ENCODE data around the gene HOXD11. TPM values are rescaled to one million over a fixed set of nuclear protein-coding genes. Genes with fewer than 3 reads are reported as not detected.

HOXD11 gene
- total RNA-seq, 4 donors from 2014 or later: not detected

- TF ChIP-seq EP300 (IDR thresholded peaks at IDR 0.05) (no peak), CTCF (IDR thresholded peaks at IDR 0.05) (peak in 3 of 4 experiments; percentile 82 to 91 (median 83)), POLR2A (IDR thresholded peaks at IDR 0.05) (no peak)
- Histone ChIP-seq H3K4me1 (peaks cover 0 to 60% (median 21%) of the 10 kb centered on the region in 3 donors), H3K27me3 (peaks cover 100% of the 10 kb centered on the region), H3K36me3 (no peaks in the 10 kb centered on the region), H3K4me3 (no peak overlapping the region), H3K9me3 (no peaks in the 10 kb centered on the region), H3K27ac (no peak overlapping the region)
- WGBS, 2 donors (ENCODE audit: low coverage in 1 of 2): 2% methylated on average over 13 of the region's 13 CpGs
- ATAC-seq: no peak
These were observed 20.1 kb downstream of the HOXD11 start for GRCh38 chr2:176126929-176127773.

GRCh38 chr2:176127774-176128072, 20.6 kb downstream of the HOXD11 start:
- no peak for TF ChIP-seq POLR2AphosphoS5 (IDR thresholded peaks at IDR 0.05)
- no peak for TF ChIP-seq POLR2A (IDR thresholded peaks at IDR 0.05)
- no peak for TF ChIP-seq EP300 (IDR thresholded peaks at IDR 0.05)
- no peak for TF ChIP-seq CTCF (IDR thresholded peaks at IDR 0.05)
- no peak for ATAC-seq
- Histone ChIP-seq H3K4me1 (peaks cover 0 to 58% (median 15%) of the 10 kb centered on the region in 3 donors), H3K27ac (no peak overlapping the region), H3K36me3 (no peaks in the 10 kb centered on the region), H3K9me3 (no peaks in the 10 kb centered on the region), H3K27me3 (peaks cover 100% of the 10 kb centered on the region), H3K4me3 (no peak overlapping the region)
- 18 to 25% methylated on average over 3 to 4 of the region's 4 CpGs for WGBS, 2 donors (ENCODE audit: low coverage in 1 of 2)

- Histone ChIP-seq H3K36me3 (no peaks in the 10 kb centered on the region), H3K9me3 (no peaks in the 10 kb centered on the region), H3K4me1 (peaks cover 0 to 51% (median 9%) of the 10 kb centered on the region in 3 donors), H3K27me3 (peaks cover 100% of the 10 kb centered on the region), H3K27ac (peak overlapping the region in 3 of 4 donors; percentile 18 to 84 (median 77)), H3K4me3 (peak overlapping the region in 1 of 2 donors; percentile 57)
- 17 to 19% methylated on average over 14 to 17 of the region's 49 CpGs for whole genome bisulfite sequencing, 2 donors (ENCODE audit: low coverage in 1 of 2)
- TF ChIP-seq CTCF (IDR thresholded peaks at IDR 0.05): no peak
- TF ChIP-seq EP300 (IDR thresholded peaks at IDR 0.05): no peak
- TF ChIP-seq POLR2A (IDR thresholded peaks at IDR 0.05): no peak
- TF ChIP-seq POLR2AphosphoS5 (IDR thresholded peaks at IDR 0.05): no peak
- ATAC-seq: no peak
These were observed 21.3 kb downstream of the HOXD11 start for GRCh38 chr2:176128172-176128981.

GRCh38 chr2:176128982-176129796, 22.1 kb downstream of the HOXD11 start, which contains the start of gene HOXD8:
Gene HOXD8, plus strand, starts transcription at chr2:176129705. Its CDS starts 662 bp downstream, at chr2:176130367.
- Histone ChIP-seq H3K27me3 (peaks cover 100% of the 10 kb centered on the region), H3K9me3 (no peaks in the 10 kb centered on the region), H3K36me3 (no peaks in the 10 kb centered on the region), H3K4me3 (peak within 1 kb of the TSS; percentile 26 to 57), H3K27ac (peak within 1 kb of the TSS in 3 of 4 donors; percentile 68 to 84 (median 77)), H3K4me1 (peaks cover 0 to 45% (median 9%) of the 10 kb centered on the region in 3 donors)
- TF ChIP-seq POLR2AphosphoS5 (IDR thresholded peaks at IDR 0.05): no peak
- no peak for TF ChIP-seq EP300 (IDR thresholded peaks at IDR 0.05)
- no peak for TF ChIP-seq POLR2A (IDR thresholded peaks at IDR 0.05)
- no peak for TF ChIP-seq CTCF (IDR thresholded peaks at IDR 0.05)
- WGBS, 2 donors (ENCODE audit: low coverage in 1 of 2): 5% methylated on average over 8 of the region's 64 CpGs; no CpG with 5 or more reads in 1 of the 2 donors
- peak; percentile 37 for ATAC-seq
